Astrocyte of the cerebellum (primary cell): ENCODE results near the gene OR11A1.

Experiments
- DNase-seq: peaks from one replicate; pipeline ENCODE4 v3.0.0-alpha.2; 2011; ENCODE audit warnings: low read depth
- H3K4me3 ChIP-seq: 2 replicates; pipeline ENCODE4 v1.5.1; 2011; ENCODE audit warnings: mild to moderate bottlenecking, low read depth, low read length, moderate library complexity
- CTCF ChIP-seq: IDR thresholded peaks from 2 replicates; pipeline ENCODE4 v1.5.1; 2012; ENCODE audit warnings: low read length, low read depth, moderate library complexity, mild to moderate bottlenecking; ENCODE audit errors: missing control alignments
- in situ Hi-C: cut with HindIII; loops from 2 replicates; pipeline ENCODE4 v1.10.0; 2017; ENCODE audit warnings: low sequenced_read_pairs

Gene OR11A1

GRCh38 chr6:29376003-29376402, 80.9 kb downstream of the OR11A1 start:
- in situ Hi-C loops, result no loop called here

More at GRCh38 chr6:29376003-29376402, 80.9 kb downstream of the OR11A1 start:
- DNase-seq, result no peak
- H3K4me3 ChIP-seq, result no peak overlapping the region
- no peak for TF ChIP-seq CTCF
